Kidney (tissue), 14 donors: ENCODE data around the gene TELO2. TPM values are rescaled to one million over a fixed set of nuclear protein-coding genes. Genes with fewer than 3 reads are reported as not detected.

Source experiments
- DNase-seq, 5 donors: peaks; one replicate each; pipeline ENCODE4 v3.0.0-alpha.2; 2013 to 2020
- FAIRE-seq: peaks from 2 replicates; lab custom pipeline; 2012; peaks lifted over from hg19 to GRCh38; lab: Jason Lieb, UNC
- H3K27ac ChIP-seq, 2 donors: one replicate each; pipeline ENCODE4 v1.7.0; 2013; ENCODE audit warnings: low read depth in 2 of 2, low read length in 2 of 2, inconsistent platforms in 1 of 2
- H3K27me3 ChIP-seq: one replicate; pipeline ENCODE4 v1.7.1; 2013; ENCODE audit warnings: low read length, inconsistent platforms; ENCODE audit not compliant: control insufficient read depth, insufficient read depth
- H3K36me3 ChIP-seq, 3 donors: one replicate each; pipeline versions ENCODE4 v1.7.0 to v1.7.1; 2013; ENCODE audit warnings: low read length in 3 of 3, control low read depth in 1 of 3, inconsistent platforms in 1 of 3; ENCODE audit not compliant: insufficient read depth in 3 of 3, control insufficient read depth in 2 of 3
- H3K4me1 ChIP-seq, 3 donors: one replicate each; pipeline versions ENCODE4 v1.7.0 to v1.7.1; 2013; ENCODE audit warnings: low read length in 3 of 3, inconsistent platforms in 1 of 3, low read depth in 1 of 3; ENCODE audit not compliant: control insufficient read depth in 2 of 3, insufficient read depth in 2 of 3
- H3K4me3 ChIP-seq, 3 donors: one replicate each; pipeline versions ENCODE4 v1.7.0 to v1.8.1; 2013; ENCODE audit warnings: low read length in 3 of 3, control low read depth in 1 of 3, inconsistent platforms in 1 of 3
- H3K9ac ChIP-seq, 3 donors: one replicate each; pipeline versions ENCODE4 v1.7.0 to v1.7.1; 2013; ENCODE audit warnings: low read length in 3 of 3, control low read depth in 1 of 3, inconsistent platforms in 1 of 3
- H3K9me3 ChIP-seq, 3 donors: one replicate each; pipeline versions ENCODE4 v1.7.0 to v1.7.1; 2013; ENCODE audit warnings: low read length in 3 of 3, control low read depth in 1 of 3, inconsistent platforms in 1 of 3; ENCODE audit not compliant: control insufficient read depth in 2 of 3, insufficient read depth in 1 of 3
- CTCF ChIP-seq: IDR thresholded peaks from 3 replicates; pipeline ENCODE4 v1.5.1; 2012; ENCODE audit warnings: mild to moderate bottlenecking, moderate library complexity, borderline replicate concordance; ENCODE audit not compliant: insufficient read depth; ENCODE audit errors: extremely low read depth
- intact Hi-C: fragments of 100-400 bp; cut with DNase I; formaldehyde crosslinking; loops from one replicate; pipeline ENCODE4 v1.11.1; 2022
- polyA plus RNA-seq: library from polyadenylated mRNA; stranded (reverse); fragments of 350-450 nt; fragmentation: Illumina TruSeq; extraction: RNeasy Lipid Tissue Mini Kit (QIAGEN cat#74804); gene quantifications from one replicate; pipeline ENCODE4 v1.2.3, GENCODE V29; 2014; ENCODE audit warnings: low read depth, low replicate concordance; ENCODE audit not compliant: insufficient read depth
- total RNA-seq: library from RNA; stranded (reverse); fragmentation: NEBNext Ultra II Directional; extraction: Animal tissue kit (Norgen Biotek cat#: 25700); gene quantifications from one replicate; pipeline ENCODE4 v1.2.1, GENCODE V29; 2021
- donor health status: control.
- donor health status: control.
- donor health status: control.
- donor health status: control.
- donor health status: control.
- donor health status: DM: yes; HTN: yes; CAD: no.
- donor health status: Normal renal cell carcinoma (clear cell type).

Gene TELO2
- total and polyA plus RNA-seq, 2 donors from 2014 or later = 27.7 to 37.4 TPM

- Histone ChIP-seq H3K36me3 (peaks cover 0 to 27% (median 0%) of the 10 kb centered on the region in 3 donors), H3K27ac (no peak overlapping the region), H3K27me3 (no peaks in the 10 kb centered on the region), H3K4me1 (peaks cover 0 to 39% (median 3%) of the 10 kb centered on the region in 3 donors), H3K4me3 (no peak overlapping the region), H3K9me3 (no peaks in the 10 kb centered on the region), H3K9ac (no peak overlapping the region)
- DNase-seq (no peak), FAIRE-seq (no peak)
- intact Hi-C loops = no loop called here
- TF ChIP-seq CTCF = no peak
These were observed 46.8 kb downstream of the TELO2 start for GRCh38 chr16:1539720-1540555.

DNA sequence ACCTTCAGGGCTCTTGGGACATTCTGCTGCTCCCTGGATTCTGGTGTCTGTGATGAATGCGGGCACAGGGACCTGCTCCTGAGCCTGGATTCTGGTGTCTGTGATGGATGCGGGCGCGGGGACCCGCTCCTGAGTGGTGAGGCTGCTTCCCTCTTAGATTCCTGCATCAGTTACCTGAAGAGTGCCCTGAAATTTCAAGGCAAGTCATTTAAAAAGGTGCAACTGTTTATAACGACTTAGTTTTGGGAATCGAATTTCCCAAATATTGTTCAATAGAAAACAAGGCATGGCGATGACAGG, 47.3 kb downstream of the TELO2 start:
- no peak overlapping the region for H3K9ac ChIP-seq
- intact Hi-C loops = no loop called here
- H3K4me1 ChIP-seq = peaks cover 0 to 40% (median 3%) of the 10 kb centered on the region in 3 donors
- peaks cover 0 to 27% (median 0%) of the 10 kb centered on the region in 3 donors for H3K36me3 ChIP-seq
- DNase-seq (peak in 1 of 5 donors; percentile 41), FAIRE-seq (no peak)
- no peak overlapping the region for H3K27ac ChIP-seq
- TF ChIP-seq CTCF = no peak
- no peaks in the 10 kb centered on the region for H3K27me3 ChIP-seq
- H3K9me3 ChIP-seq = no peaks in the 10 kb centered on the region
- H3K4me3 ChIP-seq = no peak overlapping the region

DNA sequence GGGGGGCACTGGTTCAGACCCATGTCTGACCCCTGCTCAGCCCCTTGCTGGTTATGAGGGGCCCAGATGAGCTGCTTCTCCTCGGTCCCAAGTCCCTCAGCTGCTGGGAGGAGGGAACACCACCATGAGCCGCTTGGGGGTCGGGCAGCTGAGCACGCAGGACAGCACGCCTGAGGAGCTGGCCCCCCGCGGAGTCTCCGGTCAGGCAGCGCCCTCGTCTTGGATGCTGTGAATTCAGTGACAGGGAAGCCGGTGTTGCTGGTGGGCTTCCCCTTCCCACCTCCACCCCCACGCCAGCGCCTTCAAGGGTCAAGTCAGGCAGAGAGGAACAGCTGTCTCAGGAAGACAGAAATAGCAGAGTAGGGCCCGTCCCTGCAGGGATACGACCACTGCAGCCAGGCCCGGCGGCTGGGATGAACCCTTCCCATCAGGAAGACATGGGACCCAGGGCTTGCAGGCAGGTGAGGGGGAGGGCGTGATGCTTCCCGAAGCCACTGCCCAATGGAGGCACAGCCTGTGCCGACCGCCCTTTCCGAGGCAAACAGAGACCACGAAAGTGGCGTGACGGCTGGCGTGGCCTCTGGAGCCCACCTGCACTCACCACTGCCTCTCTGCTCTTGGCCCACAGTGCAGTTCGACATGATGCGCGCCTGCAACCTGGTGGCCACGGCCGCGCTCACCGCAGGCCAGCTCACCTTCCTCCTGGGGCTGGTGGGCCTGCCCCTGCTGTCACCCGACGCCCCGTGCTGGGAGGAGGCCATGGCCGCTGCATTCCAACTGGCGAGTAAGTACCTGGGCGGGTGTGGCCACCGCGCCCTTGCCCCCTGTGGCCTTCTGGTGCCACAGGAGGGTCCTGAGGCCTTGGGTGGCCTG, 48.4 kb downstream of the TELO2 start:
- Histone ChIP-seq H3K9me3 (no peaks in the 10 kb centered on the region), H3K4me1 (peaks cover 0 to 50% (median 12%) of the 10 kb centered on the region in 3 donors), H3K9ac (no peak overlapping the region), H3K27me3 (no peaks in the 10 kb centered on the region), H3K36me3 (peaks cover 0 to 25% (median 0%) of the 10 kb centered on the region in 3 donors), H3K27ac (no peak overlapping the region), H3K4me3 (no peak overlapping the region)
- no peak for FAIRE-seq
- intact Hi-C loops = no loop called here
- TF ChIP-seq CTCF = no peak
- peak in 1 of 5 donors; percentile 70 for DNase-seq
